ENCODE data around the gene CBLB. TPM values are rescaled to one million over a fixed set of nuclear protein-coding genes. Genes with fewer than 3 reads are reported as not detected.

CBLB gene
- total and polyA plus RNA-seq, 2 of the 4 experiments (the other 2 are of a cell fraction), result 10.1 to 20.1 TPM

GRCh38 chr3:105866656-105867653 is 1.9 kb downstream of the CBLB start:
- POLR2A ChIA-PET (ENCODE audit: unreplicated experiment), result interaction anchor here (0.6 kb wide), 2 partner anchors 181 to 309 kb away, joined by 3 to 5 read pairs; no protein-coding TSS in a partner anchor
- dilution Hi-C loops (cut with HindIII; ENCODE audit: low sequenced_read_pairs, unreplicated experiment), result no loop called here
- no peak overlapping the region for H2AK9ac ChIP-seq (replicated peaks; ENCODE audit: low read depth, low read length, poor library complexity)
- peaks cover 2% of the 10 kb centered on the region; the same call in 1 of the 2 replicates for H3K36me3 ChIP-seq (ENCODE audit: control insufficient read depth, insufficient read depth, low read length)
- peaks cover 2% of the 10 kb centered on the region; the same call in 1 of the 2 replicates for H3K9me1 ChIP-seq (ENCODE audit: insufficient read depth, low read length)
- intact Hi-C loops (cut with micrococcal nuclease), result loop anchor here (5.0 to 10.0 kb wide), 6 partner anchors 265 to 1198 kb away; no protein-coding TSS in a partner anchor
- H3K23ac ChIP-seq (ENCODE audit: low read depth, low read length), result peak overlapping the region; percentile 97; the same call in 1 of the 2 replicates
- H2BK120ac ChIP-seq (ENCODE audit: low read depth, low read length), result peak overlapping the region; percentile 46; the same call in 1 of the 2 replicates
- no peaks in the 10 kb centered on the region for H3K27me3 ChIP-seq (ENCODE audit: control insufficient read depth, insufficient read depth, low read length)
- H2AFZ ChIP-seq (replicated peaks; ENCODE audit: low read length, poor library complexity), result no peak overlapping the region
- CTCF ChIA-PET, result no interaction called here
- H2AK5ac ChIP-seq (ENCODE audit: low read depth, low read length), result no peak overlapping the region
- no peaks in the 10 kb centered on the region for H3K9me3 ChIP-seq (ENCODE audit: control insufficient read depth, insufficient read depth, low read length)
- WGBS, 2 experiments (ENCODE audit: extremely low coverage in 2 of 2, insufficient read length in 1 of 2), result 20% methylated on average over 1 of the region's 9 CpGs; no CpG with 5 or more reads in 1 of the 2 experiments
- 0 out of 2 replicates have a peak overlapping the region, but pooled peaks have one; percentile 41 for H3K56ac ChIP-seq (ENCODE audit: extremely low read depth, insufficient read depth, low read length)
- H3K27ac ChIP-seq (ENCODE audit: insufficient read depth, low read length), result no peak overlapping the region
- H4K91ac ChIP-seq (ENCODE audit: insufficient read depth, low read depth, low read length), result peak overlapping the region; percentile 14; the same call in 1 of the 2 replicates
- TSS peak; percentile 45 for BruUV-seq (replicated peaks)
- peak overlapping the region; percentile 83 for H3K4me2 ChIP-seq (ENCODE audit: low read depth, low read length)
- peak overlapping the region; percentile 22; the same call in 1 of the 2 replicates for H3K18ac ChIP-seq (ENCODE audit: low read depth, low read length)
- peak overlapping the region; percentile 85 for H3K14ac ChIP-seq (replicated peaks; ENCODE audit: low read depth, low read length)
- peak overlapping the region; percentile 78 for H2BK5ac ChIP-seq (ENCODE audit: low read depth, low read length, poor library complexity, severe bottlenecking)
- no peak overlapping the region for H4K5ac ChIP-seq (ENCODE audit: low read depth, low read length)
- peaks cover 15 to 48% of the 10 kb centered on the region in 2 experiments for H3K79me1 ChIP-seq (ENCODE audit: low read depth in 1 of 2, low read length in 2 of 2)
- H2BK15ac ChIP-seq (ENCODE audit: low read depth, low read length), result no peak overlapping the region
- ATAC-seq (ENCODE audit: low read depth) (no peak), DNase-seq (peak; percentile 40)
- H3K4me1 ChIP-seq (ENCODE audit: control insufficient read depth, insufficient read depth, low read length), result peaks cover 2% of the 10 kb centered on the region; the same call in 1 of the 2 replicates
- peak overlapping the region; percentile 78 for H3K4me3 ChIP-seq (ENCODE audit: insufficient read depth, low read depth, low read length)
- peak overlapping the region; percentile 85 for H3K9ac ChIP-seq (ENCODE audit: low read depth, low read length)
- peak overlapping the region; percentile 66 for H3K4ac ChIP-seq (ENCODE audit: low read depth, low read length)
- in situ Hi-C loops (cut with MboI; ENCODE audit: low sequenced_read_pairs), result no loop called here
- TF ChIP-seq RAD21 (IDR thresholded peaks at IDR 0.05; ENCODE audit: low read length) (no peak), POLR2A (IDR thresholded peaks at IDR 0.05; ENCODE audit: low read depth, low read length) (peak; percentile 9; the same call in 1 of the 2 replicates)
- H4K20me1 ChIP-seq (ENCODE audit: insufficient read depth, low read length), result 0 out of 2 replicates have a peak, but pooled peaks cover 7% of the 10 kb centered on the region
- H2BK20ac ChIP-seq (ENCODE audit: low read depth, low read length), result peak overlapping the region; percentile 75
- H4K8ac ChIP-seq (ENCODE audit: low read depth in 2 of 2, low read length in 2 of 2), result no peak overlapping the region; a peak in 1 of 4 replicates
